ENCODE results near the gene MSLN.
A peak's percentile ranks its signal among the peaks of the same experiment; 100 is the strongest.

The MSLN gene

GRCh38 chr16:799111-799947 is 38.8 kb downstream of the MSLN start:
- no peak for TF ChIP-seq ZNF274 (IDR thresholded peaks at IDR 0.05; ENCODE audit: low read depth, low read length)
- no peak overlapping the region for H3K4me3 ChIP-seq (ENCODE audit: low read length)

- no peak for TF ChIP-seq ZNF274 (IDR thresholded peaks at IDR 0.05; ENCODE audit: low read depth, low read length)
- no peak within 1 kb of the TSS for H3K4me3 ChIP-seq (ENCODE audit: low read length)
These were observed 39.7 kb downstream of the MSLN start, which contains the start of gene GNG13 for GRCh38 chr16:799948-800833. Gene GNG13, minus strand, starts transcription at chr16:800734. Its CDS starts 1,657 bp downstream, at chr16:799077.

DNA sequence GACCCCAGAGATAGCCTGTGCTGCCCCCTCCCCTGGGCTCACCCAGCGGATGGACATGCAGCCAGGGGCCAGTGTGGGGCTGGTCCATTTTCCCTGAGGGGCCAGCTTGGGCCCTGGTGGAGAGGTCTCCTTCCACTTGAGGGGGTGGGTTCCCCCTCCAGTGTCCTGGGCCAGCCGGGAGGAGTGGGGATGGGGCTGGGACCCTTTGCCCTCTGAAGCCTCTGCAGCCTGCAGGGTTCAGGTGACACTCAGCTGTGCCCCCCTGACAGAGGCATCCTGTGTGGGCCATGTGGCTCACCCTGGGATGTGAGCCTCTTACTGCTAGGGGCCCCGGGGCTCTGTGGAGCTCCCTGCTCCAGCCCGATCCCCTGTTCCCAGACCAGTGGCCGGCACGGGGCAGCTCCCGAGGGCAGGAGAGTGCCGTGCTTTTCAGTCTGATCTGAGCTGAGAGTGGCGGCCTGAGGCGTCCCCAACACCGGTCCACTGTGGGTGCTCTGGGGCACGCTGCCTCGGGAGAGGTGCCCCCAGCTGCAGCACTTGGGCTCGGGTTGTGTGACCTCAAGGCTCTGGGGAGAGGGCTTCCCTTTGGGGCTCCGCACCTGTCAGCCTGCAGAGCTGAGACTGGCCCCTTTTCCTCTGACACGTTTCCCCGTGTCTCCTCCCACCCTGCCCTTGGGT is 40.4 kb downstream of the MSLN start:
- H3K4me3 ChIP-seq (ENCODE audit: low read length): no peak overlapping the region
- no peak for TF ChIP-seq ZNF274 (IDR thresholded peaks at IDR 0.05; ENCODE audit: low read depth, low read length)

- TF ChIP-seq ZNF274 (IDR thresholded peaks at IDR 0.05; ENCODE audit: low read depth, low read length): no peak
These were observed 41.2 kb downstream of the MSLN start for GRCh38 chr16:801584-802363.

DNA sequence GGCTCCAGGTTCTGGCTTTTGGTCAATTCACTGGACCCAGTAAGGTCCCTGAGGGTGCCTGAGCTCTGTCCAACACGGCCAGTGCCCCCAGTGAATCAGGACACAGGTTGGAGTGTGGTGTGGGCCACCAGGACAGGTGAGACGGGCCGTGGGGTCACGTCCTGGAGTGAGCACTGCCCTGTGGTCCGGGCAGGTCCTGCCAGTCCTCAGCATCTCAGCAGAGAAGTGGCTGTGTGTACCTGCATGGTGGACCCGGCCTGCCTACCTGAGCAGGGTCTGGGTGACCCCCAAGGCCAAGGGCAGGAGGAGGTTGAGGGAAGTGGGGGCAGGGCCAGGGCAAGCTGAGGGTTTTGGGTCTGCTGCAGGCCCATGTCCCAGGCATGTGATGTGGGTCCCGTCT is 41.9 kb downstream of the MSLN start:
- TF ChIP-seq ZNF274 (IDR thresholded peaks at IDR 0.05; ENCODE audit: low read depth, low read length): no peak
- H3K4me3 ChIP-seq (ENCODE audit: low read length): no peak overlapping the region

More at GRCh38 chr16:801584-802363, 41.2 kb downstream of the MSLN start:
- no peak overlapping the region for H3K4me3 ChIP-seq (ENCODE audit: low read length)

DNA sequence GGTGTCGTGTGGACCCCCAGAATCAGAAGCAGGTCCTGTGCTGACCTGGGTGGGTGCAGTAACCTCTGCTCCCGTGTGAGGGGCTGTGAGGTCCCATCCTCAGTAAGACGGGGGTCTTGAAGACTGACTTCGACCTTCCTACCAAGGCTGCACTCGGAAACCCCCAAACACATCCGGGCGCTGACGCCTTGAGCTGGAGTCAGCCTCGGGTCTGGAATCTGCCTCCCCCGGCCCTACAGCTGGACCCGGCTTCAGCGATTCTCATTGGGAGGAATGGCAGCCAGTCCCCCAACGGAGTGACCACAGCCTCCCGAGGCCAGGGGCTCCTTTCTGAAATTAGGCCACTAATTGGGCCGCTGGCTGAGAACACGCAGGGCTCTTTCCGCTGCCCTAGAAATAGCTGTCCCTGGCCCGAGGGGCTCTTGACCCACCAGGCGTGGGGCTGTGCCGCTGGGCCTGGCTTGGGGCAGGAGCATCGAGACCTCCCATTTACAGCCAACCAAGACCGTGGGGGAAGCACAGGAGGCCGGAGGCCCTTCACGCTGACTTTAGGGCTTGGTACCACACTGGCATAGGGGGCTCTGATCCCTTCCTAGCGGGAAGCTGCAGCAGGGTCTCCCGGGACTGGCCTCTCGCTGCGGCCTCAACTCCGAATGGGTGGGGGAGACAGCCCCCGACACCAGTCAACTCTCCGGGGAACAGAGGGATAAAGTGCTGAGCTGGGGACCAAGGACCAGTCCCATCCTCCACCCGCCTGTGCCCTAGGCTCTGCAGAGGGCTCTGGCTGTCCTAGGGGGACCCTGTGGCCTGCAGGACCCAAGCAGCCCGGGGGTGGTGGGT is 42.6 kb downstream of the MSLN start:
- no peak for TF ChIP-seq ZNF274 (IDR thresholded peaks at IDR 0.05; ENCODE audit: low read depth, low read length)

DNA sequence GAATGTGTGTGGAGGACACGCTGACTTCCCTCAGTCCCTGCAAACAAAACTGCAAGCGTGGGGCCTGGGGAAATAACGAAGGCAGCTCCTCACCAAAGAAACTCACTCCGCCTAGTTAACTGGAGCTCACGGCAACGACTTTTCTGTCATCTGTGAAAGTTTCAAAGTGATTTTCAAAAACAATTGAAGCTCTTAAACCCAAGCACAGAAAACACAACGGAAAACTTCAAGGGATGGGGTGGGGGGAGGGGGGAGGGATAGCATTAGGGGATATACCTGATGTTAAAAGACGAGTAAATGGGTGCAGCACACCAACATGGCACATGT is 43.2 kb downstream of the MSLN start:
- H3K4me3 ChIP-seq (ENCODE audit: low read length): no peak overlapping the region

More for the DNA sequence above, 42.6 kb downstream of the MSLN start:
- no peak overlapping the region for H3K4me3 ChIP-seq (ENCODE audit: low read length)

GRCh38 chr16:804193-805048 is 43.9 kb downstream of the MSLN start:
- TF ChIP-seq ZNF274 (IDR thresholded peaks at IDR 0.05; ENCODE audit: low read depth, low read length): no peak
- no peak overlapping the region for H3K4me3 ChIP-seq (ENCODE audit: low read length)

More for the DNA sequence above, 43.2 kb downstream of the MSLN start:
- no peak for TF ChIP-seq ZNF274 (IDR thresholded peaks at IDR 0.05; ENCODE audit: low read depth, low read length)

DNA sequence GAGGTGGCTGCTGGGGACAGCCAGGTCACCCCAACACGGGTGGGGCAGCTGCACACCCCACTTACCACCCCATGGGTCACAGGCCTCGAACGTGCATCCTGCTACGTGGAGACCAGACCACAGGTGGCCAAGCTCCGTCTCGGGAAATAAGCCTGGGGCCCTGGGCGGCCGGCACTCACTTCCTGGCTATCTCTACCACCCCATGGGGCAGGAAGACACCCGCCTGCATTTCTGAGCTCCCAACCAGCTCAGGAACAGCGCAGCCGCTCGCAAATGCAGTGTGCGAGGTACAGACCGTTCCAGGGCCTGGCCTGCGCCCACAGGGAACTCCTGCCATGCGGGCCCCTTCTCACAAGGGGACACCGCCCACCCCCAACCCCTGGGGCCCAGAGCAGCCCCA is 44.9 kb downstream of the MSLN start:
- H3K4me3 ChIP-seq (ENCODE audit: low read length): no peak overlapping the region
- no peak for TF ChIP-seq ZNF274 (IDR thresholded peaks at IDR 0.05; ENCODE audit: low read depth, low read length)

GRCh38 chr16:807347-808084 is 47.0 kb downstream of the MSLN start:
- H3K4me3 ChIP-seq (ENCODE audit: low read length): peak overlapping the region; percentile 80
- TF ChIP-seq ZNF274 (IDR thresholded peaks at IDR 0.05; ENCODE audit: low read depth, low read length): no peak

- TF ChIP-seq ZNF274 (IDR thresholded peaks at IDR 0.05; ENCODE audit: low read depth, low read length): no peak
- peak overlapping the region; percentile 80 for H3K4me3 ChIP-seq (ENCODE audit: low read length)
These were observed 47.5 kb downstream of the MSLN start for GRCh38 chr16:808085-808386.

All from GM08714 (cell line).